ENCODE results near the gene MCRS1.
"Not testable (repeated sequence)": the region's sequence is repeated elsewhere in the genome, so short reads cannot be mapped to it uniquely, and the experiment has no call there.

Gene MCRS1

GRCh38 chr12:49509681-49510080 is 58.3 kb downstream of the MCRS1 start:
- not testable (repeated sequence) for FAIRE-seq
